GM19238 (cell line): ENCODE results near the gene SH3BGRL2.
"Not testable (repeated sequence)": the region's sequence is repeated elsewhere in the genome, so short reads cannot be mapped to it uniquely, and the experiment has no call there.

ENCODE experiments used
- DNase-seq: peaks from one replicate; pipeline ENCODE4 v3.0.0; 2011; ENCODE audit warnings: low spot score; ENCODE audit not compliant: insufficient read length

SH3BGRL2 gene

DNA sequence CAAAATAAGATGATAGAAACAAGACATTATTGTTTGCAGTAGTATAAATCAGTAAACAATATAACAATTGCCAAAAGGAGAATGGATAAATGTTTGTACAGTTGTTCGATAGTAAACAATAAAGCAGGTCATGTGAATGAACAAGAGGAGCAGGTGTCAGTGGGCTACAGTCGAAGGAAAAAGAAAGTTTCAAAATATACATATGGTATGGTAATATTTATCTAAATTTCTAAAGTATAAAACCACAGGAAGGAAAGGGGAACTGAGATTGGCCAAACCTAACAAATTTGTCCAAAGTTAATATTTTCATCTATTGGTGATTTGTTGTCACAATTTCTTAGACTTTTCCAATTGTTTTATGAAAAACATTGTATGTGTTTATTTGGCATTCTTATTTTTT lies 110.9 kb downstream of the SH3BGRL2 start:
- DNase-seq: no peak

- not testable (repeated sequence) for DNase-seq
These were observed 114.2 kb downstream of the SH3BGRL2 start for GRCh38 chr6:79745282-79745681.

- not testable (repeated sequence) for DNase-seq
These were observed 115.2 kb downstream of the SH3BGRL2 start for GRCh38 chr6:79746325-79746724.

- no peak for DNase-seq
These were observed 119.7 kb downstream of the SH3BGRL2 start for GRCh38 chr6:79750806-79751205.
